ENCODE results near the gene MGAT2.
"Not testable (repeated sequence)": the region's sequence is repeated elsewhere in the genome, so short reads cannot be mapped to it uniquely, and the experiment has no call there.

MGAT2 gene

GRCh38 chr14:49614196-49614595 lies 6.4 kb upstream of the MGAT2 start (continued):
- TF ChIP-seq CREB5 (CRISPR knock-in tag; IDR thresholded peaks at IDR 0.05; ENCODE audit: low read depth) (no peak), TSHZ2 (CRISPR knock-in tag; IDR thresholded peaks at IDR 0.05) (no peak), CSRNP3 (CRISPR knock-in tag; IDR thresholded peaks at IDR 0.05) (no peak), OSR1 (CRISPR knock-in tag; IDR thresholded peaks at IDR 0.05) (no peak), SNAI2 (CRISPR knock-in tag; IDR thresholded peaks at IDR 0.05) (no peak), ZC3H10 (CRISPR knock-in tag; IDR thresholded peaks at IDR 0.05) (no peak), TCF4 (CRISPR knock-in tag; IDR thresholded peaks at IDR 0.05; ENCODE audit: borderline replicate concordance) (no peak), ZFP30 (CRISPR knock-in tag; IDR thresholded peaks at IDR 0.05) (no peak)

- ATAC-seq = no peak
- TF ChIP-seq POU6F1 (CRISPR knock-in tag; IDR thresholded peaks at IDR 0.05; ENCODE audit: borderline replicate concordance, low read depth) = no peak
- TF ChIP-seq CREB5 (CRISPR knock-in tag; IDR thresholded peaks at IDR 0.05; ENCODE audit: low read depth) = no peak
- no peak for TF ChIP-seq CSRNP3 (CRISPR knock-in tag; IDR thresholded peaks at IDR 0.05)
- TF ChIP-seq TOX (CRISPR knock-in tag; IDR thresholded peaks at IDR 0.05; ENCODE audit: borderline replicate concordance) = no peak
- TF ChIP-seq ZNF8 (CRISPR knock-in tag; IDR thresholded peaks at IDR 0.05) = no peak
Measured at GRCh38 chr14:49615776-49616175, 4.8 kb upstream of the MGAT2 start.

- no peak for TF ChIP-seq CREB5 (CRISPR knock-in tag; IDR thresholded peaks at IDR 0.05; ENCODE audit: low read depth)
- TF ChIP-seq ZFP30 (CRISPR knock-in tag; IDR thresholded peaks at IDR 0.05) = no peak
- TF ChIP-seq ZNF565 (CRISPR knock-in tag; conservative IDR thresholded peaks at IDR 0.05; ENCODE audit: low read depth) = no peak
Measured at GRCh38 chr14:49617852-49618519, 2.6 kb upstream of the MGAT2 start.

GRCh38 chr14:49619273-49619672 lies 1.3 kb upstream of the MGAT2 start:
- not testable (repeated sequence) for ATAC-seq

More at GRCh38 chr14:49617852-49618519, 2.6 kb upstream of the MGAT2 start:
- ATAC-seq = no peak
